GM18861 (cell line): Measurements from ENCODE around the gene YWHAG.
"Not testable (repeated sequence)": the region's sequence is repeated elsewhere in the genome, so short reads cannot be mapped to it uniquely, and the experiment has no call there.

Experiments used
- ATAC-seq: cut with Tn5 transposase; IDR thresholded peaks from one replicate; pipeline ENCODE4 v1.9.1; 2021; ENCODE audit not compliant: unreplicated experiment

YWHAG gene

GRCh38 chr7:76358481-76359110 is at the start of gene YWHAG:
Gene YWHAG (minus strand): TSS chr7:76358991. CDS start chr7:76358808, 183 bp downstream.
- ATAC-seq, result peak; percentile 68

DNA sequence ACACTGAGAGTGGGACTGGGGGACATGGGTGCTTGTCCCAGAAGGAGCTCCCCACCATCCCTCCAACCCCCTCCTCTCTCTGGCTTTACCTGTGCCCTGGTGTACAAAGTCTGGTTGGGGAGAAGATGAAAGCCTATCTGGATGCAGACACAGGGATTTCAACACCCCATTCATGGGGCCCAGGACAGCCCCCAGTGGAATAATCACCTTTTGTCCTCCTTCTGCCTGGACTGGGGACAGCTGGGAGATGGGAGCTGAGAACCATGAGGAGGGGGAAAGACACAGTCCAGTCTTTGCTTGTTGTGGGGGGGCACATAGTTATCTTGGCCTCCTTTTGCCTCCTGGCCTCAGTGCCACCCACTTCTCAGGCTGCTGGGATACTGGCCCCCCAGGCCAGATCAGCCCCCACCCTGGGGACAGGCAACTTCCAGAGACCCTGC is 49.4 kb upstream of the YWHAG start:
- no peak for ATAC-seq

GRCh38 chr7:76407718-76408117 is 48.9 kb upstream of the YWHAG start:
- no peak for ATAC-seq

- no peak for ATAC-seq
These were observed 46.9 kb upstream of the YWHAG start for GRCh38 chr7:76405738-76406137.

- no peak for ATAC-seq
These were observed 45.1 kb upstream of the YWHAG start for GRCh38 chr7:76403780-76404494.

DNA sequence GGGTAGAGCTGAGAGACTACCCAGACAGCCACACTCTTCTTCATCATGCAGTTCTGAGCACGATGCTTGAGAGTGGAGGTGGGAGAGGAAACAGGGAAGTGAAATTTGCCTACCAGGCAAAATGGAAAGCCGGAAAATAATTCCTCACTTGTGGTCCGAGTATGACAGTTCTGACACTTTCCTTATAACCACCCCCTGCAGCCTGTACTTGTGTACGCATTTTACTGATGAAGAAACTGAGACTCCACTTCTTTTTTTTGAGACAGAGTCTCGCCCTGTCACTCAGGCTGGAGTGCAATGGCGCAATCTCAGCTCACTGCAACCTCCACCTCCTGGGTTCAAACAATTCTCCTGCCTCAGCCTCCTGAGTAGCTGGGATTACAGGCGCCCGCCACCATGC is 44.3 kb upstream of the YWHAG start:
- ATAC-seq, result not testable (repeated sequence)

- no peak for ATAC-seq
These were observed 41.5 kb upstream of the YWHAG start for GRCh38 chr7:76400248-76400647.

GRCh38 chr7:76397409-76398183 is 38.8 kb upstream of the YWHAG start:
- ATAC-seq, result no peak

- ATAC-seq, result no peak
These were observed 38.1 kb upstream of the YWHAG start for GRCh38 chr7:76396864-76397263.

GRCh38 chr7:76395965-76396726 is 37.4 kb upstream of the YWHAG start:
- ATAC-seq, result no peak

DNA sequence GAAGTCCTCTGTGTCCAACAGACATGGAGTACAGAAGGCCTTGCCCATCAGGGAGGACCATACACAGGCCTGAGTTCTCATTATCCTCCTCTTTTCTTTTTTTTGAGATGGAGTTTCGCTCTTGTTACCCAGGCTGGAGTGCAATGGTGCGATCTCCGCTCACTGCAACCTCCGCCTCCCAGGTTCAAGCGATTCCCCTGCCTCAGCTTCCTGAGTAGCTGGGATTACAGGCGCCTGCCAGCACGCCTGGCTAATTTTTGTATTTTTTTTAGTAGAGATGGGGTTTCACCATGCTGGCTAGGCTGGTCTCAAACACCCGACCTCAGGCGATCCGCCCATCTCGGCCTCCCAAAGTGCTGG is 36.8 kb upstream of the YWHAG start:
- not testable (repeated sequence) for ATAC-seq

- no peak for ATAC-seq
These were observed 36.2 kb upstream of the YWHAG start for GRCh38 chr7:76394957-76395356.

DNA sequence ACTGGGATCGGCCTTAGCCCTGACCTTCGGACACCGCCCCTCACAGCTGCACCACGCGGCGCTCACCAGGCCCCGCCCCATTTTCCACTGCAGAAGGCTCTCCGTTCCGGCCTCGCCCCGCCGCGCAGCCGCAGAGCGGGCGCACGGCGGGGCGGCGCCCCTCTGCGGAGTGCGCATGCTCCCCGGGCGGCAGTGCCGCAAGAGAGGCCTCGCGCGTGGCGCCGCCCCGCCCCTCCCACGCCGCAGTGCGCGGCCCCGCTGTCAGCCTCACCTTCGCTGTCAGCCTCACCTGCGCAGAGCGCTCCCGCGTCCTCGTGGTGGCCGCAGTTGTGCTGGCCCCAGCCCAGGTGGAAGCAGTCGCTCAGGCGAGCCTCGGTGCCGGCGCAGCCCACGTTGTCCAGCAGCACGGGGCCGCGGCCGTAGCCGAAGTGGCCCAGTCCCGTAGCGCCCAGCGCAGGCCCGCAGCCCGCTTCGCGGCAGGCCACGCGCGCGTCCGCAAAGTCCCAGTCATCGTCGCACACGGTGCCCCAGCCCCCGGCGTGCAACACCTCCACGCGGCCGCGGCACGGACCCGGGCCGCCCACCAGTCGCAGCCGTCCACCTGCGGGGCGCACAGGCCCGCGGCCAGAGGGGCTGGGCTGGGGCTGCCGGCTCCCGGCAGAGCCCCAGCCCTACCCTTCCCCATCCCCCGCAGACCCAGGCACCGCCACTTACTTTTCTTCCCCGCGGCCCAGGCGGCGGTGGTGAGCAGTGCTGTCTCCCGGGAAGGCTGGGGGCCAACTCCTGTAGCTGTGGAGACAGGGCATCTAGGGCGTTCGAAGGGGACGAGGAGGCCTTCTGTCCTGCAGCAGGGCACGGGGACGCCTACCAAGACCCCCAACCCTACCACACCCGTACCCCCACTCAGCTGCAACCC is 34.6 kb upstream of the YWHAG start:
- ATAC-seq, result peak; percentile 84

GRCh38 chr7:76392531-76393115 is 33.8 kb upstream of the YWHAG start:
- ATAC-seq, result no peak

DNA sequence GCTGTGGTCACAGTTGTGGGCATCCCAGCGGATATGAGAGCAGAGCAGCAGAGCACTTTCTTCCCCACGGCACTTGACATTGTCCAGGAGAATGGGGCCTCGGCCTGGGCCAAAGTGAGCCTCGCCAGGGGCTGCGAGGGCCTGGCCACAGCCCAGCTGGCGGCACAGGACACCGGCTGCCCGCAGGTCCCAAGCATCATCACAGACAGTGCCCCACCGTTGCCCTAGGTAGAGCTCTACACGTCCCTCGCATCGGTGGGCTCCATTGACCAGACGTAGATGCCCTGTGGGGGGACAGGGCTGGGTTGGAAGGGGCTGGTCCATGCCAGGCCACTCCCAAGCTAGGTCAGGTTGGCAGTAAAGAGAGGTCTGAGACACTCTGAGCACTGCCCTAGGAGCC is 31.3 kb upstream of the YWHAG start:
- no peak for ATAC-seq

DNA sequence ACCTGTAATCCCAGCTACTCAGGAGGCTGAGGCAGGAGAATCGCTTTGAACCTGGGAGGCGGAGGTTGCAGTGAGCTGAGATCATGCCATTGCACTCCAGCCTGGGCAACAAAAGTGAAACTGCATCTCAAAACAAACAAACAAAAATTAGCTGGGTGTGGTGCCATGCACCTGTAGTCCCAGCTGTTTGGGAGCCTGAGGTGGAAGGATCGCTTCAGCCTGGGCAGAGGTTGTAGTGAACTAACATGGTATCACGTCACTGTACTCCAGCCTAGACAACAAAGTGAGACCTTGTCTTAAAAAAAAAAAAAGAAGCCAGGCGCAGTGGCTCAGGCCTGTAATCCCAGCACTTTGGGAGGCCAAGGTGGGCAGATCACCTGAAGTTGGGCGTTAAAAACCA is 29.0 kb upstream of the YWHAG start:
- ATAC-seq, result not testable (repeated sequence)

GRCh38 chr7:76386691-76387260 is 28.0 kb upstream of the YWHAG start:
- ATAC-seq, result no peak

DNA sequence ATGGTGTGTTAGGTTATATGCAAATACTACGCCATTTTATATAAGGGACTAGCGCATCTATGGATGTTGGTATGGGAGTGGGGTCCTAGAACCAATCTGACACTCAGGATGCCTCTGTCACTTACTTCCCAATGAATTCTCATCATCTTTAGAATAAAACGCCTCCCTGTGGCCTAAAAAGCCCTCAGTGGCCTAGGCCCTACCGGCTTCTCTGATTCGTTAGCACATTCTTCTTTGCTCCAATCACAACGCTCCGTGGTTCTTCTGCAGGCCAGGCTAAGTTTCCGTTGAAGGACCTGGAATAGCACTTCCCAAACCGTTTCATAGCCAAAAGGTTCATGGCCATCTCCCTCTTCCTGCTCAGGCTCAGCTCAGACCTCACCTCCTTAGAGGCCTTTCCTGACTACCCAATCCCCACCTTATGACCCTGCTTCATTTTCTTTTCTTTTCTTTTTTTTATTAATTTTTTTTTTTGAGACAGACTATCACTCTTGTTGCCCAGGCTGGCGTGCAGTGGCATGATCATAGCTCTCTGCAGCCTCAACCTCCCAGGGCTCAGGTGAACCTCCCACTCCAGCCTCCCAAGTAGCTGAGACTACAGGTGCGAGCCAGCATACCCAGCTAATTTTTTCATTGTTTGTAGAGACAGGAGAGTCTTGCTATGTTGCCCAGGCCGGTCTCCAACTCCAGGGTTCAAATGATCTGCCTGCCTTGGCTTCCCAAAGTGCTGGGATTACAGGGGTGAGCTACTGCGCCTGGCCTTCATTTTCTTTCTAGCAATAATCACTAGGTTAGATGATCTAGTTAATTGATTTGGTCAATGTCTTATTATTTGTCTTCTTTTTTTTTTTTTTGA is 24.5 kb upstream of the YWHAG start:
- no peak for ATAC-seq

- ATAC-seq, result no peak
These were observed 23.0 kb upstream of the YWHAG start for GRCh38 chr7:76381814-76382213.
